GM23338 (cell line): ENCODE results near the gene EIF2D. TPM values are rescaled to one million over a fixed set of nuclear protein-coding genes. Genes with fewer than 3 reads are reported as not detected.

Source experiments
- ATAC-seq: fragments of 200-7000 bp; cut with Tn5 transposase; 3 replicates; pipeline ENCODE4 v1.9.1; 2020
- DNase-seq: peaks from one replicate; pipeline ENCODE4 v3.0.0-alpha.2; 2015; ENCODE audit warnings: low spot score
- H2AFZ ChIP-seq: fragments of 200-600 bp; sonication (generic); 2 replicates; pipeline ENCODE4 v1.8.0; 2016; ENCODE audit warnings: antibody characterized with exemption, mild to moderate bottlenecking, moderate library complexity
- H3F3A ChIP-seq: fragments of 200-600 bp; sonication (generic); replicated peaks from 2 replicates; pipeline ENCODE4 v1.8.0; 2017; ENCODE audit warnings: antibody characterized with exemption, mixed run types, low read depth
- H3K27ac ChIP-seq: fragments of 200-600 bp; sonication (generic); 2 replicates; pipeline ENCODE4 v1.6.1; 2016; ENCODE audit warnings: low read depth
- H3K27me3 ChIP-seq: fragments of 200-600 bp; sonication (generic); 2 replicates; pipeline ENCODE4 v1.8.0; 2016; ENCODE audit warnings: mild to moderate bottlenecking, mixed run types, moderate library complexity; ENCODE audit not compliant: insufficient read depth
- H3K36me3 ChIP-seq: fragments of 200-600 bp; sonication (generic); 2 replicates; pipeline ENCODE4 v1.8.0; 2016; ENCODE audit warnings: mild to moderate bottlenecking; ENCODE audit not compliant: insufficient read depth
- H3K4me1 ChIP-seq: fragments of 200-600 bp; sonication (generic); 2 replicates; pipeline ENCODE4 v1.8.0; 2016; ENCODE audit warnings: mild to moderate bottlenecking, moderate library complexity; ENCODE audit not compliant: insufficient read depth
- H3K4me2 ChIP-seq: fragments of 200-600 bp; sonication (generic); 2 replicates; pipeline ENCODE4 v1.7.1; 2017; ENCODE audit warnings: mixed run types
- H3K4me3 ChIP-seq: fragments of 200-600 bp; sonication (generic); 2 replicates; pipeline ENCODE4 v1.6.1; 2016; ENCODE audit warnings: mixed run types
- H3K79me2 ChIP-seq: fragments of 200-600 bp; sonication (generic); replicated peaks from 2 replicates; pipeline ENCODE4 v1.8.0; 2017; ENCODE audit warnings: mild to moderate bottlenecking; ENCODE audit not compliant: insufficient read depth
- H3K9me2 ChIP-seq: fragments of 200-600 bp; sonication (generic); 2 replicates; pipeline ENCODE4 v1.8.0; 2017; ENCODE audit not compliant: insufficient read depth
- H4K20me1 ChIP-seq: fragments of 200-600 bp; sonication (generic); replicated peaks from 2 replicates; pipeline ENCODE4 v1.8.0; 2017; ENCODE audit warnings: mild to moderate bottlenecking; ENCODE audit not compliant: insufficient read depth
- H3K27ac Mint-ChIP-seq: 2 replicates; pipeline ENCODE4 v1.8.0; 2020; ENCODE audit warnings: inconsistent platforms, mild to moderate bottlenecking, moderate library complexity, mixed read lengths
- H3K27me3 Mint-ChIP-seq: 3 replicates; pipeline ENCODE4 v1.8.0; 2022; ENCODE audit warnings: low read depth, mild to moderate bottlenecking, moderate library complexity, mixed read lengths, inconsistent platforms; ENCODE audit not compliant: insufficient read depth, poor library complexity
- H3K36me3 Mint-ChIP-seq: 3 replicates; pipeline ENCODE4 v1.8.0; 2021; ENCODE audit warnings: low read depth, mild to moderate bottlenecking, inconsistent platforms, moderate library complexity, mixed read lengths
- H3K4me1 Mint-ChIP-seq: 3 replicates; pipeline ENCODE4 v1.8.0; 2020; ENCODE audit warnings: mild to moderate bottlenecking, inconsistent platforms, mixed read lengths
- H3K4me3 Mint-ChIP-seq: 3 replicates; pipeline ENCODE4 v1.8.0; 2021; ENCODE audit warnings: moderate library complexity, mild to moderate bottlenecking, inconsistent platforms, mixed read lengths
- H3K9me3 Mint-ChIP-seq: 3 replicates; pipeline ENCODE4 v1.8.0; 2020; ENCODE audit warnings: moderate library complexity, mild to moderate bottlenecking, inconsistent platforms, mixed read lengths
- EZH2 ChIP-seq: fragments of 200-600 bp; sonication (generic); IDR thresholded peaks from one replicate; pipeline ENCODE4 v1.8.0; 2017; ENCODE audit warnings: antibody characterized with exemption, mild to moderate bottlenecking, low read depth; ENCODE audit not compliant: unreplicated experiment
- EZH2phosphoT487 ChIP-seq: fragments of 200-600 bp; sonication (generic); IDR thresholded peaks from one replicate; pipeline ENCODE4 v1.8.1; 2018; ENCODE audit warnings: antibody characterized with exemption; ENCODE audit not compliant: unreplicated experiment
- JUNB ChIP-seq: IDR thresholded peaks from one replicate; pipeline ENCODE4 v1.6.1; 2016; ENCODE audit warnings: antibody characterized with exemption; ENCODE audit not compliant: unreplicated experiment
- polyA plus RNA-seq: library from polyadenylated mRNA; unstranded; fragments of >200 nt; fragmentation: Nextera tagmentation; extraction: Ambion mirVana; gene quantifications from 2 replicates; pipeline ENCODE4 v1.2.1, GENCODE V29; 2016
- total RNA-seq: library from RNA; depleted of rRNA; stranded (reverse); fragments of >200 nt; shearing (Covaris generic); gene quantifications from 2 replicates; pipeline ENCODE4 v1.2.3, GENCODE V29; 2014
- TF ChIP-seq, protein P1 (sequence below): fragments of 250-450 bp; sonication (Bioruptor Pico); IDR thresholded peaks from 2 replicates; pipeline ENCODE4 v1.5.0; 2020; ENCODE audit warnings: mild to moderate bottlenecking, moderate library complexity
- TF ChIP-seq, protein P2 (sequence below): IDR thresholded peaks from one replicate; pipeline ENCODE4 v1.6.1; 2018; ENCODE audit warnings: antibody characterized with exemption; ENCODE audit not compliant: unreplicated experiment

EIF2D gene
- total and polyA plus RNA-seq, 2 experiments from 2014 or later, result 25.1 to 34.8 TPM

DNA sequence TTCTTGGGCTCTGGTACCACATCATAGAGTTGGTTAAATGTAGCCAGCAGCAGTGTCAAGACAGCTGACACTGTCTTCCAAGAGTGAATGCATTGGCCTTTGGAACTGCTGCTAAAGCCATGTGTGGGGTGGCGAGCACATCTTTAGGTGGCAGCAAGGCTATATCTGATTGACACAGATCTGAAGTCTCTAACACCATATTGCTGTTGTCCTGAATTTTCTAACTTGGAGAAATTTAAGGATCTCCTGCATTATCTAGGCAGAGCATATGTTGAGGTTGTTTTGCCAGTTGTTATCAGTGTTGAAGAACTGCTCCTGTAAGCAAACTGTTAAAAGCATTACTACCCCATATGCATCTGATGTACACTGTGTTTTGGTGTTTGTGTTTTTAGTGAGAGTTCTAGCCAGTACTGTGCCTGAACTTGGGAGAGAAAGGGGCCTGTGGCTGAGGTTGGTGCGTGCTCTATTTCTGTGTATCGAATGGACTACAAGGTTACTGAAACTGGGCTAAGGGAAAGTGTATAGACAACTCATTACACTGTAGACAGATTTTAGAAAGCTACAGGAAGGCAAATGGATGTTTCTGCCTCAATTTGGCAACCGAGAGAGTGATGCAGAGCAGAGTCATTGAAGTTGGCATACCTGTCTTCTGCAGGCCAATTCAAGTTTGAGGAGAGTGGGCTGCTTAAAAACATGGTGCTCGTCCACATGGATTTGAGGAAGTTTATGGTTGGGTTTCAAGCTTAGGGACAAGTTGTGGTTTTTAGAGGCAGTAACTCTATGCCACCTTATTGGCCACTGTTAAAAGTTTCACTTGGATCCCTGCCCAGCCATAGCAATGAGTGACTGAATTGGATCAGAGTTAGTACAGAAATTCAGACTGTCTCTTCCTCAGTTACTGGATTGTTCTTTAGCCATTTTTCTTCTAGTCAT is 40.0 kb upstream of the EIF2D start:
- Histone ChIP-seq H3K36me3 (no peaks in the 10 kb centered on the region), H3K27me3 (peaks cover 11% of the 10 kb centered on the region), H3K4me3 (no peak overlapping the region), H2AFZ (no peak overlapping the region), H3K27ac (no peak overlapping the region), H3K4me2 (no peak overlapping the region), H3K79me2 (no peaks in the 10 kb centered on the region), H3K4me1 (0 out of 2 replicates have a peak, but pooled peaks cover 2% of the 10 kb centered on the region), H3F3A (no peaks in the 10 kb centered on the region), H3K9me2 (0 out of 2 replicates have a peak, but pooled peaks cover 6% of the 10 kb centered on the region), H4K20me1 (peaks cover 4% of the 10 kb centered on the region; the same call in 1 of the 2 replicates)
- no peaks in the 10 kb centered on the region for H3K9me3 Mint-ChIP-seq
- H3K36me3 Mint-ChIP-seq, result peaks cover 7% of the 10 kb centered on the region
- TF ChIP-seq JUNB (no peak), EZH2phosphoT487 (no peak)
- H3K4me1 Mint-ChIP-seq, result no peaks in the 10 kb centered on the region
- H3K4me3 Mint-ChIP-seq, result no peak overlapping the region
- no peak for ATAC-seq
- H3K27me3 Mint-ChIP-seq, result peaks cover 4% of the 10 kb centered on the region
- no peak for DNase-seq
- H3K27ac Mint-ChIP-seq, result no peak overlapping the region

DNA sequence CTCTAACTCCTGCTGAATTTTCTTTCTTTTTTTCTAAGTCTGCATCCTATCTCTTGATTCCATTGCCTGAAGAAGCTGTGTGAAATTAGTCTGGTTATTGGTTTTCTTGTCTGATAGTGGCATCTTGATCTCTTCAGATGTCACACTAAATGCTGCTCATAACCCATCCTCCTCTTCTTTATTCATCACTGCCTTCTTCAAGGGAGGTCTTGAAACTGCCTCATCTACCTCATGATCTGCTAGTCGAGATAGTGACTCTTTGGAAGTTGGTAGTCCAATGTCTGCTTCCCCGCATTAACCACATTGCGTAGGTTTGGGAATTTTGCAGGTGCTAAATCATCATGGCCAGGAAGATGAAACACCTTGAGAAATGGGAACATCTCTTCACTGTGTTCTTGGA is 38.7 kb upstream of the EIF2D start:
- Histone ChIP-seq H3K4me2 (no peak overlapping the region), H3K36me3 (no peaks in the 10 kb centered on the region), H3K9me2 (0 out of 2 replicates have a peak, but pooled peaks cover 9% of the 10 kb centered on the region), H3F3A (no peaks in the 10 kb centered on the region), H3K4me1 (peaks cover 5% of the 10 kb centered on the region; the same call in 1 of the 2 replicates), H3K79me2 (no peaks in the 10 kb centered on the region), H3K27ac (no peak overlapping the region), H3K27me3 (no peaks in the 10 kb centered on the region), H4K20me1 (peaks cover 4% of the 10 kb centered on the region; the same call in 1 of the 2 replicates), H3K4me3 (no peak overlapping the region), H2AFZ (no peak overlapping the region)
- H3K4me1 Mint-ChIP-seq, result peaks cover 11% of the 10 kb centered on the region; the same call in 2 of the 3 replicates
- no peak for DNase-seq
- no peak overlapping the region for H3K27ac Mint-ChIP-seq
- H3K9me3 Mint-ChIP-seq, result no peaks in the 10 kb centered on the region
- peaks cover 2% of the 10 kb centered on the region for H3K27me3 Mint-ChIP-seq
- TF ChIP-seq, protein P1, sequence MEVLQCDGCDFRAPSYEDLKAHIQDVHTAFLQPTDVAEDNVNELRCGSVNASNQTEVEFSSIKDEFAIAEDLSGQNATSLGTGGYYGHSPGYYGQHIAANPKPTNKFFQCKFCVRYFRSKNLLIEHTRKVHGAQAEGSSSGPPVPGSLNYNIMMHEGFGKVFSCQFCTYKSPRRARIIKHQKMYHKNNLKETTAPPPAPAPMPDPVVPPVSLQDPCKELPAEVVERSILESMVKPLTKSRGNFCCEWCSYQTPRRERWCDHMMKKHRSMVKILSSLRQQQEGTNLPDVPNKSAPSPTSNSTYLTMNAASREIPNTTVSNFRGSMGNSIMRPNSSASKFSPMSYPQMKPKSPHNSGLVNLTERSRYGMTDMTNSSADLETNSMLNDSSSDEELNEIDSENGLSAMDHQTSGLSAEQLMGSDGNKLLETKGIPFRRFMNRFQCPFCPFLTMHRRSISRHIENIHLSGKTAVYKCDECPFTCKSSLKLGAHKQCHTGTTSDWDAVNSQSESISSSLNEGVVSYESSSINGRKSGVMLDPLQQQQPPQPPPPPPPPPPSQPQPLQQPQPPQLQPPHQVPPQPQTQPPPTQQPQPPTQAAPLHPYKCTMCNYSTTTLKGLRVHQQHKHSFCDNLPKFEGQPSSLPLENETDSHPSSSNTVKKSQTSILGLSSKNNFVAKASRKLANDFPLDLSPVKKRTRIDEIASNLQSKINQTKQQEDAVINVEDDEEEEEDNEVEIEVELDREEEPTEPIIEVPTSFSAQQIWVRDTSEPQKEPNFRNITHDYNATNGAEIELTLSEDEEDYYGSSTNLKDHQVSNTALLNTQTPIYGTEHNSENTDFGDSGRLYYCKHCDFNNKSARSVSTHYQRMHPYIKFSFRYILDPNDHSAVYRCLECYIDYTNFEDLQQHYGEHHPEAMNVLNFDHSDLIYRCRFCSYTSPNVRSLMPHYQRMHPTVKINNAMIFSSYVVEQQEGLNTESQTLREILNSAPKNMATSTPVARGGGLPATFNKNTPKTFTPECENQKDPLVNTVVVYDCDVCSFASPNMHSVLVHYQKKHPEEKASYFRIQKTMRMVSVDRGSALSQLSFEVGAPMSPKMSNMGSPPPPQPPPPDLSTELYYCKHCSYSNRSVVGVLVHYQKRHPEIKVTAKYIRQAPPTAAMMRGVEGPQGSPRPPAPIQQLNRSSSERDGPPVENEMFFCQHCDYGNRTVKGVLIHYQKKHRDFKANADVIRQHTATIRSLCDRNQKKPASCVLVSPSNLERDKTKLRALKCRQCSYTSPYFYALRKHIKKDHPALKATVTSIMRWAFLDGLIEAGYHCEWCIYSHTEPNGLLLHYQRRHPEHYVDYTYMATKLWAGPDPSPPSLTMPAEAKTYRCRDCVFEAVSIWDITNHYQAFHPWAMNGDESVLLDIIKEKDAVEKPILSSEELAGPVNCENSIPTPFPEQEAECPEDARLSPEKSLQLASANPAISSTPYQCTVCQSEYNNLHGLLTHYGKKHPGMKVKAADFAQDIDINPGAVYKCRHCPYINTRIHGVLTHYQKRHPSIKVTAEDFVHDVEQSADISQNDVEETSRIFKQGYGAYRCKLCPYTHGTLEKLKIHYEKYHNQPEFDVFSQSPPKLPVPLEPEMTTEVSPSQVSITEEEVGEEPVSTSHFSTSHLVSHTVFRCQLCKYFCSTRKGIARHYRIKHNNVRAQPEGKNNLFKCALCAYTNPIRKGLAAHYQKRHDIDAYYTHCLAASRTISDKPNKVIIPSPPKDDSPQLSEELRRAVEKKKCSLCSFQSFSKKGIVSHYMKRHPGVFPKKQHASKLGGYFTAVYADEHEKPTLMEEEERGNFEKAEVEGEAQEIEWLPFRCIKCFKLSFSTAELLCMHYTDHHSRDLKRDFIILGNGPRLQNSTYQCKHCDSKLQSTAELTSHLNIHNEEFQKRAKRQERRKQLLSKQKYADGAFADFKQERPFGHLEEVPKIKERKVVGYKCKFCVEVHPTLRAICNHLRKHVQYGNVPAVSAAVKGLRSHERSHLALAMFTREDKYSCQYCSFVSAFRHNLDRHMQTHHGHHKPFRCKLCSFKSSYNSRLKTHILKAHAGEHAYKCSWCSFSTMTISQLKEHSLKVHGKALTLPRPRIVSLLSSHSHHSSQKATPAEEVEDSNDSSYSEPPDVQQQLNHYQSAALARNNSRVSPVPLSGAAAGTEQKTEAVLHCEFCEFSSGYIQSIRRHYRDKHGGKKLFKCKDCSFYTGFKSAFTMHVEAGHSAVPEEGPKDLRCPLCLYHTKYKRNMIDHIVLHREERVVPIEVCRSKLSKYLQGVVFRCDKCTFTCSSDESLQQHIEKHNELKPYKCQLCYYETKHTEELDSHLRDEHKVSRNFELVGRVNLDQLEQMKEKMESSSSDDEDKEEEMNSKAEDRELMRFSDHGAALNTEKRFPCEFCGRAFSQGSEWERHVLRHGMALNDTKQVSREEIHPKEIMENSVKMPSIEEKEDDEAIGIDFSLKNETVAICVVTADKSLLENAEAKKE, result no peak
- no peak for TF ChIP-seq EZH2
- TF ChIP-seq, protein P2, sequence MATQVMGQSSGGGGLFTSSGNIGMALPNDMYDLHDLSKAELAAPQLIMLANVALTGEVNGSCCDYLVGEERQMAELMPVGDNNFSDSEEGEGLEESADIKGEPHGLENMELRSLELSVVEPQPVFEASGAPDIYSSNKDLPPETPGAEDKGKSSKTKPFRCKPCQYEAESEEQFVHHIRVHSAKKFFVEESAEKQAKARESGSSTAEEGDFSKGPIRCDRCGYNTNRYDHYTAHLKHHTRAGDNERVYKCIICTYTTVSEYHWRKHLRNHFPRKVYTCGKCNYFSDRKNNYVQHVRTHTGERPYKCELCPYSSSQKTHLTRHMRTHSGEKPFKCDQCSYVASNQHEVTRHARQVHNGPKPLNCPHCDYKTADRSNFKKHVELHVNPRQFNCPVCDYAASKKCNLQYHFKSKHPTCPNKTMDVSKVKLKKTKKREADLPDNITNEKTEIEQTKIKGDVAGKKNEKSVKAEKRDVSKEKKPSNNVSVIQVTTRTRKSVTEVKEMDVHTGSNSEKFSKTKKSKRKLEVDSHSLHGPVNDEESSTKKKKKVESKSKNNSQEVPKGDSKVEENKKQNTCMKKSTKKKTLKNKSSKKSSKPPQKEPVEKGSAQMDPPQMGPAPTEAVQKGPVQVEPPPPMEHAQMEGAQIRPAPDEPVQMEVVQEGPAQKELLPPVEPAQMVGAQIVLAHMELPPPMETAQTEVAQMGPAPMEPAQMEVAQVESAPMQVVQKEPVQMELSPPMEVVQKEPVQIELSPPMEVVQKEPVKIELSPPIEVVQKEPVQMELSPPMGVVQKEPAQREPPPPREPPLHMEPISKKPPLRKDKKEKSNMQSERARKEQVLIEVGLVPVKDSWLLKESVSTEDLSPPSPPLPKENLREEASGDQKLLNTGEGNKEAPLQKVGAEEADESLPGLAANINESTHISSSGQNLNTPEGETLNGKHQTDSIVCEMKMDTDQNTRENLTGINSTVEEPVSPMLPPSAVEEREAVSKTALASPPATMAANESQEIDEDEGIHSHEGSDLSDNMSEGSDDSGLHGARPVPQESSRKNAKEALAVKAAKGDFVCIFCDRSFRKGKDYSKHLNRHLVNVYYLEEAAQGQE, result no peak
- H3K4me3 Mint-ChIP-seq, result no peak overlapping the region
- H3K36me3 Mint-ChIP-seq, result peaks cover 7% of the 10 kb centered on the region
- no peak for ATAC-seq
